GM21619 (cell line): Measurements from ENCODE around the gene COQ7.

Experiments
- ATAC-seq: cut with Tn5 transposase; IDR thresholded peaks from one replicate; pipeline ENCODE4 v1.9.1; 2021; ENCODE audit not compliant: unreplicated experiment

COQ7 gene

GRCh38 chr16:19110537-19111360 is 43.3 kb downstream of the COQ7 start:
- no peak for ATAC-seq

- no peak for ATAC-seq
These were observed 44.6 kb downstream of the COQ7 start for GRCh38 chr16:19112099-19112407.

- peak; percentile 34 for ATAC-seq
These were observed 46.4 kb downstream of the COQ7 start, which contains the start of gene ITPRIPL2 for GRCh38 chr16:19113577-19114358. Gene ITPRIPL2, plus strand, starts transcription at chr16:19113964. Its CDS starts 498 bp downstream, at chr16:19114462.

GRCh38 chr16:19114359-19115147 is 47.1 kb downstream of the COQ7 start:
- peak; percentile 19 for ATAC-seq

GRCh38 chr16:19115148-19116021 is 48.0 kb downstream of the COQ7 start:
- no peak for ATAC-seq

- ATAC-seq: no peak
These were observed 49.5 kb downstream of the COQ7 start for GRCh38 chr16:19116711-19117449.

GRCh38 chr16:19118938-19119431 is 51.6 kb downstream of the COQ7 start:
- ATAC-seq: no peak

GRCh38 chr16:19119564-19119963 is 52.1 kb downstream of the COQ7 start:
- no peak for ATAC-seq

GRCh38 chr16:19123535-19124178 is 56.2 kb downstream of the COQ7 start:
- no peak for ATAC-seq

GRCh38 chr16:19126300-19126699 is 58.9 kb downstream of the COQ7 start:
- ATAC-seq: no peak

GRCh38 chr16:19127205-19127604 is 59.8 kb downstream of the COQ7 start:
- no peak for ATAC-seq

- no peak for ATAC-seq
These were observed 60.3 kb downstream of the COQ7 start for GRCh38 chr16:19127674-19128131.

GRCh38 chr16:19128454-19129200 is 61.2 kb downstream of the COQ7 start:
- no peak for ATAC-seq
